Stimulated activated CD8-positive, alpha-beta memory T cell treated with anti-CD3 and anti-CD28 coated beads, Interleukin-15, amount 100 ng/mL, for 48 hours (primary cell): ENCODE measurements around the gene TNFSF8.

Experiments used
- DNase-seq, 2 donors: peaks; one replicate each; pipeline ENCODE4 v3.0.0-alpha.2; 2020; ENCODE audit warnings: low read depth in 2 of 2

Gene TNFSF8

GRCh38 chr9:114905170-114905940 is 25.0 kb downstream of the TNFSF8 start:
- no peak for DNase-seq

- DNase-seq = no peak
Observed at GRCh38 chr9:114902786-114903524, 27.4 kb downstream of the TNFSF8 start.

GRCh38 chr9:114900942-114901802 is 29.2 kb downstream of the TNFSF8 start:
- DNase-seq = no peak

GRCh38 chr9:114899995-114900394 is 30.4 kb downstream of the TNFSF8 start:
- no peak for DNase-seq

- DNase-seq = no peak
Observed at GRCh38 chr9:114899461-114899860, 30.9 kb downstream of the TNFSF8 start.

GRCh38 chr9:114898741-114899140 is 31.6 kb downstream of the TNFSF8 start:
- peak; percentile 56 to 64 for DNase-seq

- DNase-seq = no peak
Observed at GRCh38 chr9:114897196-114897595, 33.2 kb downstream of the TNFSF8 start.

- DNase-seq = no peak
Observed at GRCh38 chr9:114896344-114896743, 34.0 kb downstream of the TNFSF8 start.

GRCh38 chr9:114895521-114895991 is 34.8 kb downstream of the TNFSF8 start:
- no peak for DNase-seq

- peak in 1 of 2 donors; percentile 29 for DNase-seq
Observed at GRCh38 chr9:114894609-114895433, 35.6 kb downstream of the TNFSF8 start.

GRCh38 chr9:114894206-114894605 is 36.2 kb downstream of the TNFSF8 start:
- DNase-seq = no peak

GRCh38 chr9:114893221-114894010 is 37.0 kb downstream of the TNFSF8 start:
- no peak for DNase-seq

GRCh38 chr9:114889802-114890224 is 40.6 kb downstream of the TNFSF8 start:
- peak in 1 of 2 donors; percentile 19 for DNase-seq

GRCh38 chr9:114888607-114889006 is 41.8 kb downstream of the TNFSF8 start:
- no peak for DNase-seq

- no peak for DNase-seq
Observed at GRCh38 chr9:114887963-114888362, 42.4 kb downstream of the TNFSF8 start.

GRCh38 chr9:114884787-114885452 is 45.5 kb downstream of the TNFSF8 start:
- no peak for DNase-seq

- no peak for DNase-seq
Observed at GRCh38 chr9:114883709-114884108, 46.7 kb downstream of the TNFSF8 start.

GRCh38 chr9:114880291-114880745 is 50.1 kb downstream of the TNFSF8 start:
- DNase-seq = no peak

- no peak for DNase-seq
Observed at GRCh38 chr9:114878879-114879564, 51.4 kb downstream of the TNFSF8 start.
